Kidney (tissue), 14 donors: ENCODE measurements around the gene KLHL2. TPM values are rescaled to one million over a fixed set of nuclear protein-coding genes. Genes with fewer than 3 reads are reported as not detected.

Experiments
- DNase-seq, 5 donors: peaks; one replicate each; pipeline ENCODE4 v3.0.0-alpha.2; 2013 to 2020
- FAIRE-seq: peaks from 2 replicates; lab custom pipeline; 2012; peaks lifted over from hg19 to GRCh38; lab: Jason Lieb, UNC
- H3K27ac ChIP-seq, 2 donors: one replicate each; pipeline ENCODE4 v1.7.0; 2013; ENCODE audit warnings: low read depth in 2 of 2, low read length in 2 of 2, inconsistent platforms in 1 of 2
- H3K27me3 ChIP-seq: one replicate; pipeline ENCODE4 v1.7.1; 2013; ENCODE audit warnings: low read length, inconsistent platforms; ENCODE audit not compliant: control insufficient read depth, insufficient read depth
- H3K36me3 ChIP-seq, 3 donors: one replicate each; pipeline versions ENCODE4 v1.7.0 to v1.7.1; 2013; ENCODE audit warnings: low read length in 3 of 3, control low read depth in 1 of 3, inconsistent platforms in 1 of 3; ENCODE audit not compliant: insufficient read depth in 3 of 3, control insufficient read depth in 2 of 3
- H3K4me1 ChIP-seq, 3 donors: one replicate each; pipeline versions ENCODE4 v1.7.0 to v1.7.1; 2013; ENCODE audit warnings: low read length in 3 of 3, inconsistent platforms in 1 of 3, low read depth in 1 of 3; ENCODE audit not compliant: control insufficient read depth in 2 of 3, insufficient read depth in 2 of 3
- H3K4me3 ChIP-seq, 3 donors: one replicate each; pipeline versions ENCODE4 v1.7.0 to v1.8.1; 2013; ENCODE audit warnings: low read length in 3 of 3, control low read depth in 1 of 3, inconsistent platforms in 1 of 3
- H3K9ac ChIP-seq, 3 donors: one replicate each; pipeline versions ENCODE4 v1.7.0 to v1.7.1; 2013; ENCODE audit warnings: low read length in 3 of 3, control low read depth in 1 of 3, inconsistent platforms in 1 of 3
- H3K9me3 ChIP-seq, 3 donors: one replicate each; pipeline versions ENCODE4 v1.7.0 to v1.7.1; 2013; ENCODE audit warnings: low read length in 3 of 3, control low read depth in 1 of 3, inconsistent platforms in 1 of 3; ENCODE audit not compliant: control insufficient read depth in 2 of 3, insufficient read depth in 1 of 3
- CTCF ChIP-seq: IDR thresholded peaks from 3 replicates; pipeline ENCODE4 v1.5.1; 2012; ENCODE audit warnings: mild to moderate bottlenecking, moderate library complexity, borderline replicate concordance; ENCODE audit not compliant: insufficient read depth; ENCODE audit errors: extremely low read depth
- intact Hi-C: fragments of 100-400 bp; cut with DNase I; formaldehyde crosslinking; loops from one replicate; pipeline ENCODE4 v1.11.1; 2022
- polyA plus RNA-seq: library from polyadenylated mRNA; stranded (reverse); fragments of 350-450 nt; fragmentation: Illumina TruSeq; extraction: RNeasy Lipid Tissue Mini Kit (QIAGEN cat#74804); gene quantifications from one replicate; pipeline ENCODE4 v1.2.3, GENCODE V29; 2014; ENCODE audit warnings: low read depth, low replicate concordance; ENCODE audit not compliant: insufficient read depth
- total RNA-seq: library from RNA; stranded (reverse); fragmentation: NEBNext Ultra II Directional; extraction: Animal tissue kit (Norgen Biotek cat#: 25700); gene quantifications from one replicate; pipeline ENCODE4 v1.2.1, GENCODE V29; 2021
- donor health status: control.
- donor health status: control.
- donor health status: control.
- donor health status: control.
- donor health status: control.
- donor health status: DM: yes; HTN: yes; CAD: no.
- donor health status: Normal renal cell carcinoma (clear cell type).

The KLHL2 gene
- total and polyA plus RNA-seq, 2 donors from 2014 or later, result 11.5 to 44.4 TPM

GRCh38 chr4:165192500-165192898 lies 14.9 kb upstream of the KLHL2 start:
- no peak for FAIRE-seq
- no peaks in the 10 kb centered on the region for H3K9me3 ChIP-seq
- intact Hi-C loops, result no loop called here
- no peaks in the 10 kb centered on the region for H3K27me3 ChIP-seq
- DNase-seq, result no peak
- no peak overlapping the region for H3K9ac ChIP-seq
- no peaks in the 10 kb centered on the region for H3K4me1 ChIP-seq
- no peak overlapping the region for H3K27ac ChIP-seq
- TF ChIP-seq CTCF, result no peak
- H3K4me3 ChIP-seq, result no peak overlapping the region
- no peaks in the 10 kb centered on the region for H3K36me3 ChIP-seq

GRCh38 chr4:165192956-165193355 lies 14.4 kb upstream of the KLHL2 start:
- Histone ChIP-seq H3K9me3 (no peaks in the 10 kb centered on the region), H3K36me3 (no peaks in the 10 kb centered on the region), H3K27ac (no peak overlapping the region), H3K27me3 (no peaks in the 10 kb centered on the region), H3K4me1 (no peaks in the 10 kb centered on the region), H3K4me3 (no peak overlapping the region), H3K9ac (no peak overlapping the region)
- intact Hi-C loops, result no loop called here
- no peak for TF ChIP-seq CTCF
- no peak for DNase-seq
- no peak for FAIRE-seq

- FAIRE-seq, result no peak
- H3K27me3 ChIP-seq, result no peaks in the 10 kb centered on the region
Measured at GRCh38 chr4:165194368-165194767, 13.0 kb upstream of the KLHL2 start.

More at GRCh38 chr4:165194368-165194767, 13.0 kb upstream of the KLHL2 start:
- Histone ChIP-seq H3K4me3 (no peak overlapping the region), H3K36me3 (no peaks in the 10 kb centered on the region), H3K27ac (no peak overlapping the region), H3K9ac (no peak overlapping the region), H3K9me3 (no peaks in the 10 kb centered on the region), H3K4me1 (no peaks in the 10 kb centered on the region)
- TF ChIP-seq CTCF, result no peak
- no peak for DNase-seq
- intact Hi-C loops, result no loop called here
